CD14-positive monocyte (primary cell): ENCODE measurements around the gene FAM107B. TPM values are rescaled to one million over a fixed set of nuclear protein-coding genes. Genes with fewer than 3 reads are reported as not detected.

Source experiments
- DNase-seq, 3 donors: peaks; one replicate each; pipeline ENCODE4 v3.0.0-alpha.2; 2011 to 2022
- H2AFZ ChIP-seq: 2 replicates; pipeline ENCODE4 v1.6.0; 2012; ENCODE audit warnings: mild to moderate bottlenecking, low read depth, low read length, inconsistent platforms; ENCODE audit not compliant: insufficient read depth, poor library complexity, severe bottlenecking
- H3K27ac ChIP-seq, 2 donors: 1 replicate in 1 of 2; 2 replicates in 1 of 2; pipeline ENCODE4 v1.5.1; 2012 to 2013; ENCODE audit warnings: low read length in 2 of 2, control low read depth in 1 of 2, inconsistent platforms in 1 of 2, low read depth in 1 of 2, mild to moderate bottlenecking in 1 of 2
- H3K27me3 ChIP-seq, 2 donors: one replicate each; pipeline versions ENCODE4 v1.6.0 to v1.6.1; 2011 to 2013; ENCODE audit warnings: low read length in 2 of 2; ENCODE audit not compliant: control insufficient read depth in 2 of 2, insufficient read depth in 2 of 2
- H3K36me3 ChIP-seq, 2 donors: replicated peaks in 1 of 2; 1 replicate in 1 of 2; 2 replicates in 1 of 2; pipeline versions ENCODE4 v1.5.1 to v1.6.1; 2012 to 2013; ENCODE audit warnings: low read length in 2 of 2, control low read depth in 1 of 2, inconsistent platforms in 1 of 2, mild to moderate bottlenecking in 1 of 2; ENCODE audit not compliant: insufficient read depth in 2 of 2, control insufficient read depth in 1 of 2
- H3K4me1 ChIP-seq, 2 donors: 1 replicate in 1 of 2; 2 replicates in 1 of 2; pipeline versions ENCODE4 v1.5.1 to v1.6.1; 2012 to 2013; ENCODE audit warnings: low read length in 2 of 2, control low read depth in 1 of 2, inconsistent platforms in 1 of 2, mild to moderate bottlenecking in 1 of 2, moderate library complexity in 1 of 2; ENCODE audit not compliant: insufficient read depth in 2 of 2, control insufficient read depth in 1 of 2
- H3K4me2 ChIP-seq: replicated peaks from 2 replicates; pipeline ENCODE3; 2012; ENCODE audit warnings: low read length, moderate library complexity, mild to moderate bottlenecking; ENCODE audit not compliant: poor library complexity, severe bottlenecking; ENCODE audit errors: extremely low read depth
- H3K4me3 ChIP-seq, 3 experiments: fragments of 200-600 bp in 1 of 3; sonication (generic) in 1 of 3; replicated peaks in 1 of 3; 1 replicate in 2 of 3; 2 replicates in 1 of 3; pipeline ENCODE4 v1.5.1; 2011 to 2013; ENCODE audit warnings: low read length in 3 of 3, mild to moderate bottlenecking in 3 of 3, control low read depth in 2 of 3, low read depth in 2 of 3, inconsistent platforms in 1 of 3, moderate library complexity in 1 of 3
- H3K79me2 ChIP-seq: 2 replicates; pipeline ENCODE4 v1.6.0; 2012; ENCODE audit warnings: mild to moderate bottlenecking, control low read depth, inconsistent platforms, low read length, moderate library complexity; ENCODE audit not compliant: insufficient read depth
- H3K9ac ChIP-seq: 2 replicates; pipeline ENCODE4 v1.6.0; 2017; ENCODE audit warnings: low read length, mild to moderate bottlenecking; ENCODE audit not compliant: insufficient read depth, poor library complexity, severe bottlenecking
- H3K9me3 ChIP-seq, 2 donors: replicated peaks in 1 of 2; 1 replicate in 1 of 2; 2 replicates in 1 of 2; pipeline versions ENCODE4 v1.5.1 to v1.6.1; 2012 to 2013; ENCODE audit warnings: low read length in 2 of 2, control low read depth in 1 of 2; ENCODE audit not compliant: control insufficient read depth in 1 of 2, insufficient read depth in 1 of 2
- H4K20me1 ChIP-seq: 2 replicates; pipeline ENCODE4 v1.6.0; 2012; ENCODE audit warnings: mild to moderate bottlenecking, low read length, control low read depth, moderate library complexity; ENCODE audit not compliant: insufficient read depth
- H3K27ac Mint-ChIP-seq, 7 donors: one replicate each; pipeline ENCODE4 v1.8.0; 2020; ENCODE audit warnings: mild to moderate bottlenecking in 7 of 7, mixed read lengths in 7 of 7, moderate library complexity in 6 of 7, inconsistent platforms in 2 of 7
- H3K27me3 Mint-ChIP-seq, 3 donors: one replicate each; pipeline ENCODE4 v1.8.0; 2021 to 2022; ENCODE audit warnings: low read depth in 3 of 3, mild to moderate bottlenecking in 3 of 3, mixed read lengths in 3 of 3, moderate library complexity in 3 of 3, inconsistent platforms in 1 of 3
- H3K36me3 Mint-ChIP-seq, 2 donors: one replicate each; pipeline ENCODE4 v1.8.0; 2020; ENCODE audit warnings: mixed read lengths in 2 of 2, inconsistent platforms in 1 of 2, mild to moderate bottlenecking in 1 of 2
- H3K4me1 Mint-ChIP-seq: one replicate; pipeline ENCODE4 v1.8.0; 2020; ENCODE audit warnings: mild to moderate bottlenecking, mixed read lengths
- H3K4me3 Mint-ChIP-seq, 2 donors: one replicate each; pipeline ENCODE4 v1.8.0; 2020; ENCODE audit warnings: mild to moderate bottlenecking in 2 of 2, mixed read lengths in 2 of 2, moderate library complexity in 1 of 2
- H3K9me3 Mint-ChIP-seq, 7 donors: one replicate each; pipeline ENCODE4 v1.8.0; 2020 to 2022; ENCODE audit warnings: mixed read lengths in 7 of 7, mild to moderate bottlenecking in 6 of 7, moderate library complexity in 6 of 7, inconsistent platforms in 2 of 7
- CTCF ChIP-seq: fragments of 200-600 bp; IDR thresholded peaks from one replicate; pipeline ENCODE4 v1.8.0; 2022; ENCODE audit warnings: antibody characterized with exemption, mild to moderate bottlenecking
- WGBS: methylation state at CpG from one replicate; pipeline ENCODE4 v1.1.5; 2013; ENCODE audit warnings: missing lambda C conversion rate; ENCODE audit not compliant: insufficient coverage; 5-methylcytosine and 5-hydroxymethylcytosine counted together
- intact Hi-C, 2 donors: fragments of 100-400 bp; cut with micrococcal nuclease; formaldehyde crosslinking; loops; one replicate each; pipeline versions ENCODE4 v1.15.0 to v1.15.1; 2023
- polyA plus RNA-seq, 3 donors: library from polyadenylated mRNA; depleted of rRNA in 1 of 3; unstranded in 2 of 3; stranded (reverse) in 1 of 3; fragments of 300-500 nt in 2 of 3; fragments of >200 nt in 1 of 3; fragmentation: Illumina TruSeq in 2 of 3; gene quantifications; 1 replicate in 2 of 3; 2 replicates in 1 of 3; pipeline ENCODE4 v1.2.3, GENCODE V29; 2012 to 2021

FAM107B gene
- polyA plus RNA-seq, 3 donors: 27.2 to 68.5 (median 28.4) TPM

- no peaks in the 10 kb centered on the region for H3K27me3 Mint-ChIP-seq
- no peak overlapping the region for H3K4me3 Mint-ChIP-seq
- no peak overlapping the region for H3K27ac ChIP-seq
- intact Hi-C loops: no loop called here
- peaks cover 0 to 10% of the 10 kb centered on the region in 2 donors for H3K36me3 Mint-ChIP-seq
- no peaks in the 10 kb centered on the region for H4K20me1 ChIP-seq
- peak overlapping the region in 2 of 7 donors; percentile 18 to 19 for H3K27ac Mint-ChIP-seq
- H3K9ac ChIP-seq: no peak overlapping the region
- peaks cover 11 to 12% of the 10 kb centered on the region in 2 donors for H3K9me3 ChIP-seq
- TF ChIP-seq CTCF: no peak
- peaks cover 12 to 39% of the 10 kb centered on the region in 2 donors for H3K4me1 ChIP-seq
- H3K4me1 Mint-ChIP-seq: peaks cover 42% of the 10 kb centered on the region
- no peaks in the 10 kb centered on the region for H3K27me3 ChIP-seq
- no peak overlapping the region for H3K4me2 ChIP-seq
- no CpG with 5 or more reads among the region's 1 CpG for WGBS
- H2AFZ ChIP-seq: no peak overlapping the region
- no peaks in the 10 kb centered on the region for H3K79me2 ChIP-seq
- H3K9me3 Mint-ChIP-seq: peaks cover 13 to 20% (median 17%) of the 10 kb centered on the region in 7 donors
- DNase-seq: peak in 1 of 3 donors; percentile 22
- H3K36me3 ChIP-seq: no peaks in the 10 kb centered on the region
- no peak overlapping the region for H3K4me3 ChIP-seq
Measured at GRCh38 chr10:14669576-14669975, 105.1 kb downstream of the FAM107B start.

GRCh38 chr10:14667781-14668180, 106.9 kb downstream of the FAM107B start:
- Mint-ChIP-seq H3K27ac (peak overlapping the region in 1 of 7 donors; percentile 23), H3K9me3 (peaks cover 13 to 20% (median 18%) of the 10 kb centered on the region in 7 donors), H3K4me1 (peaks cover 34% of the 10 kb centered on the region), H3K27me3 (no peaks in the 10 kb centered on the region), H3K4me3 (no peak overlapping the region), H3K36me3 (peaks cover 1 to 10% of the 10 kb centered on the region in 2 donors)
- 83% methylated on average over 1 of the region's 4 CpGs for WGBS
- no peak for TF ChIP-seq CTCF
- no peak overlapping the region for H3K27ac ChIP-seq
- no peaks in the 10 kb centered on the region for H3K36me3 ChIP-seq
- peak in 2 of 3 donors; percentile 28 to 64 for DNase-seq
- H3K9me3 ChIP-seq: peaks cover 11 to 12% of the 10 kb centered on the region in 2 donors
- no peaks in the 10 kb centered on the region for H4K20me1 ChIP-seq
- H3K4me2 ChIP-seq: no peak overlapping the region
- H2AFZ ChIP-seq: no peak overlapping the region
- H3K4me1 ChIP-seq: peaks cover 6 to 28% of the 10 kb centered on the region in 2 donors
- H3K79me2 ChIP-seq: no peaks in the 10 kb centered on the region
- H3K9ac ChIP-seq: no peak overlapping the region
- intact Hi-C loops: no loop called here
- no peak overlapping the region for H3K4me3 ChIP-seq
- no peaks in the 10 kb centered on the region for H3K27me3 ChIP-seq
